Caco-2 (cell line): ENCODE measurements around the gene PRPF39. TPM values are rescaled to one million over a fixed set of nuclear protein-coding genes. Genes with fewer than 3 reads are reported as not detected.

Experiments
- BruUV-seq: library from RNA; stranded (reverse); fragments of 400-500 nt; replicated peaks from 2 replicates; lab custom pipeline; 2021; lab: Mats Ljungman, UMichigan
- CTCF ChIA-PET: fragments of 300-600 bp; sonication (Branson Sonifier 250); formaldehyde crosslinking; loops from one replicate; lab custom pipeline; 2022; ENCODE audit warnings: antibody characterized with exemption; lab: Charles Lee
- POLR2A ChIA-PET: fragments of 300-600 bp; sonication (Branson Sonifier 250); formaldehyde crosslinking; loops from one replicate; lab custom pipeline; 2022; ENCODE audit warnings: antibody characterized with exemption; lab: Charles Lee
- DNase-seq, 2 experiments: peaks; one replicate each; pipeline versions ENCODE4 v3.0.0 to v3.0.0-alpha.2; 2020 to 2022
- H3K27me3 ChIP-seq: replicated peaks from 2 replicates; pipeline ENCODE4 v1.6.0; 2011; ENCODE audit warnings: low read length; ENCODE audit not compliant: control insufficient read depth, insufficient read depth
- H3K36me3 ChIP-seq: 2 replicates; pipeline ENCODE4 v1.5.1; 2011; ENCODE audit warnings: low read length; ENCODE audit not compliant: control insufficient read depth, insufficient read depth
- H3K4me1 ChIP-seq: fragments of 250-450 bp; sonication (Bioruptor Pico); 2 replicates; pipeline ENCODE4 v1.5.1; 2020; ENCODE audit warnings: mild to moderate bottlenecking
- H3K4me3 ChIP-seq: 2 replicates; pipeline ENCODE4 v1.5.1; 2011; ENCODE audit warnings: low read depth, mild to moderate bottlenecking, control low read depth, low read length
- H3K9me3 ChIP-seq: fragments of 250-450 bp; sonication (Bioruptor Pico); 2 replicates; pipeline ENCODE4 v1.5.1; 2020; ENCODE audit warnings: mild to moderate bottlenecking, moderate library complexity
- H3K27ac Mint-ChIP-seq: one replicate; pipeline ENCODE4 v1.8.0; 2022; ENCODE audit warnings: mixed read lengths; ENCODE audit not compliant: unreplicated experiment
- H3K27me3 Mint-ChIP-seq: one replicate; pipeline ENCODE4 v1.8.0; 2022; ENCODE audit warnings: mixed read lengths; ENCODE audit not compliant: insufficient read depth, unreplicated experiment
- H3K36me3 Mint-ChIP-seq: one replicate; pipeline ENCODE4 v1.8.0; 2022; ENCODE audit warnings: mild to moderate bottlenecking, mixed read lengths; ENCODE audit not compliant: insufficient read depth, unreplicated experiment
- H3K4me1 Mint-ChIP-seq: one replicate; pipeline ENCODE4 v1.8.0; 2022; ENCODE audit warnings: low read depth, mixed read lengths; ENCODE audit not compliant: unreplicated experiment
- H3K4me3 Mint-ChIP-seq: one replicate; pipeline ENCODE4 v1.8.0; 2022; ENCODE audit warnings: mild to moderate bottlenecking, moderate library complexity, mixed read lengths; ENCODE audit not compliant: unreplicated experiment
- H3K9me3 Mint-ChIP-seq: one replicate; pipeline ENCODE4 v1.8.0; 2022; ENCODE audit warnings: mixed read lengths; ENCODE audit not compliant: unreplicated experiment
- intact Hi-C: fragments of 100-400 bp; cut with micrococcal nuclease; formaldehyde crosslinking; loops from one replicate; pipeline ENCODE4 v1.10.0; 2022; ENCODE audit not compliant: unreplicated experiment
- total RNA-seq: library from RNA; stranded (reverse); gene quantifications from 2 replicates; pipeline ENCODE4 v1.2.3, GENCODE V29; 2022
- TF ChIP-seq, protein P1 (sequence below), 2 experiments: fragments of 200-600 bp in 1 of 2; IDR thresholded peaks; 1 replicate in 1 of 2; 2 replicates in 1 of 2; pipeline versions ENCODE4 v1.5.1 to v1.8.0; 2011 to 2022; ENCODE audit warnings: antibody characterized with exemption in 1 of 2, control low read depth in 1 of 2, inconsistent platforms in 1 of 2, low read depth in 1 of 2, low read length in 1 of 2, mild to moderate bottlenecking in 1 of 2, moderate library complexity in 1 of 2; ENCODE audit not compliant: insufficient read depth in 1 of 2, severe bottlenecking in 1 of 2, unreplicated experiment in 1 of 2

Gene PRPF39
- total RNA-seq, 1 experiment from 2014 or later, result 22.3 TPM

GRCh38 chr14:45083617-45083975 is 320 bp upstream of the PRPF39 start:
- intact Hi-C loops, result loop anchor here (5.0 kb wide), 1 partner anchor 121 kb away; the partner anchor contains the start of genes KLHL28 and TOGARAM1
- no peak for DNase-seq
- BruUV-seq, result no TSS peak
- Mint-ChIP-seq H3K4me3 (peak overlapping the region; percentile 85), H3K27me3 (no peaks in the 10 kb centered on the region), H3K36me3 (peaks cover 13% of the 10 kb centered on the region), H3K27ac (peak overlapping the region; percentile 87), H3K4me1 (peaks cover 17% of the 10 kb centered on the region), H3K9me3 (no peaks in the 10 kb centered on the region)
- ChIA-PET CTCF (no interaction called here), POLR2A (no interaction called here)
- H3K4me1 ChIP-seq, result no peaks in the 10 kb centered on the region
- H3K27me3 ChIP-seq, result no peaks in the 10 kb centered on the region
- TF ChIP-seq, protein P1, sequence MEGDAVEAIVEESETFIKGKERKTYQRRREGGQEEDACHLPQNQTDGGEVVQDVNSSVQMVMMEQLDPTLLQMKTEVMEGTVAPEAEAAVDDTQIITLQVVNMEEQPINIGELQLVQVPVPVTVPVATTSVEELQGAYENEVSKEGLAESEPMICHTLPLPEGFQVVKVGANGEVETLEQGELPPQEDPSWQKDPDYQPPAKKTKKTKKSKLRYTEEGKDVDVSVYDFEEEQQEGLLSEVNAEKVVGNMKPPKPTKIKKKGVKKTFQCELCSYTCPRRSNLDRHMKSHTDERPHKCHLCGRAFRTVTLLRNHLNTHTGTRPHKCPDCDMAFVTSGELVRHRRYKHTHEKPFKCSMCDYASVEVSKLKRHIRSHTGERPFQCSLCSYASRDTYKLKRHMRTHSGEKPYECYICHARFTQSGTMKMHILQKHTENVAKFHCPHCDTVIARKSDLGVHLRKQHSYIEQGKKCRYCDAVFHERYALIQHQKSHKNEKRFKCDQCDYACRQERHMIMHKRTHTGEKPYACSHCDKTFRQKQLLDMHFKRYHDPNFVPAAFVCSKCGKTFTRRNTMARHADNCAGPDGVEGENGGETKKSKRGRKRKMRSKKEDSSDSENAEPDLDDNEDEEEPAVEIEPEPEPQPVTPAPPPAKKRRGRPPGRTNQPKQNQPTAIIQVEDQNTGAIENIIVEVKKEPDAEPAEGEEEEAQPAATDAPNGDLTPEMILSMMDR (IDR thresholded peaks at IDR 0.05; ENCODE audit: insufficient read depth in 1 of 2, low read depth in 1 of 2, low read length in 1 of 2, severe bottlenecking in 1 of 2, unreplicated experiment in 1 of 2), result no peak
- H3K9me3 ChIP-seq, result no peaks in the 10 kb centered on the region
- H3K36me3 ChIP-seq, result no peaks in the 10 kb centered on the region
- H3K4me3 ChIP-seq, result peak overlapping the region; percentile 1

- DNase-seq, result no peak
- no peaks in the 10 kb centered on the region for H3K4me1 ChIP-seq
- no peaks in the 10 kb centered on the region for H3K9me3 ChIP-seq
- peak overlapping the region; percentile 49 for H3K4me3 ChIP-seq
- peaks cover 17% of the 10 kb centered on the region for H3K4me1 Mint-ChIP-seq
- H3K27me3 ChIP-seq, result no peaks in the 10 kb centered on the region
- H3K4me3 Mint-ChIP-seq, result peak overlapping the region; percentile 85
- no peak overlapping the region for H3K27ac Mint-ChIP-seq
- TF ChIP-seq, protein P1 (IDR thresholded peaks at IDR 0.05; ENCODE audit: insufficient read depth in 1 of 2, low read depth in 1 of 2, low read length in 1 of 2, severe bottlenecking in 1 of 2, unreplicated experiment in 1 of 2), result no peak
- H3K36me3 ChIP-seq, result no peaks in the 10 kb centered on the region
- H3K36me3 Mint-ChIP-seq, result peaks cover 13% of the 10 kb centered on the region
- ChIA-PET CTCF (no interaction called here), POLR2A (no interaction called here)
- no TSS peak for BruUV-seq
- no peaks in the 10 kb centered on the region for H3K27me3 Mint-ChIP-seq
- no peaks in the 10 kb centered on the region for H3K9me3 Mint-ChIP-seq
- intact Hi-C loops, result loop anchor here (2.0 to 5.0 kb wide), 2 partner anchors 50 to 123 kb away; partner anchors contain the start of genes FANCM, FKBP3, KLHL28 and TOGARAM1
Measured at GRCh38 chr14:45084946-45085346, 1.0 kb downstream of the PRPF39 start.

- Histone ChIP-seq H3K36me3 (no peaks in the 10 kb centered on the region), H3K9me3 (no peaks in the 10 kb centered on the region), H3K4me3 (no peak overlapping the region), H3K27me3 (no peaks in the 10 kb centered on the region), H3K4me1 (no peaks in the 10 kb centered on the region)
- Mint-ChIP-seq H3K36me3 (no peaks in the 10 kb centered on the region), H3K9me3 (no peaks in the 10 kb centered on the region), H3K4me3 (no peak overlapping the region), H3K27me3 (no peaks in the 10 kb centered on the region), H3K27ac (no peak overlapping the region), H3K4me1 (peaks cover 11% of the 10 kb centered on the region)
- intact Hi-C loops, result no loop called here
- no peak for DNase-seq
- TF ChIP-seq, protein P1 (IDR thresholded peaks at IDR 0.05; ENCODE audit: insufficient read depth in 1 of 2, low read depth in 1 of 2, low read length in 1 of 2, severe bottlenecking in 1 of 2, unreplicated experiment in 1 of 2), result no peak
- POLR2A ChIA-PET, result no interaction called here
- CTCF ChIA-PET, result no interaction called here
- no TSS peak for BruUV-seq
Measured at GRCh38 chr14:45089813-45090212, 5.9 kb downstream of the PRPF39 start.
